ENCODE measurements around the gene FREM2. TPM values are rescaled to one million over a fixed set of nuclear protein-coding genes. Genes with fewer than 3 reads are reported as not detected.

The FREM2 gene
- total RNA-seq, 2 donors from 2014 or later, result 0.27 to 0.98 TPM

DNA sequence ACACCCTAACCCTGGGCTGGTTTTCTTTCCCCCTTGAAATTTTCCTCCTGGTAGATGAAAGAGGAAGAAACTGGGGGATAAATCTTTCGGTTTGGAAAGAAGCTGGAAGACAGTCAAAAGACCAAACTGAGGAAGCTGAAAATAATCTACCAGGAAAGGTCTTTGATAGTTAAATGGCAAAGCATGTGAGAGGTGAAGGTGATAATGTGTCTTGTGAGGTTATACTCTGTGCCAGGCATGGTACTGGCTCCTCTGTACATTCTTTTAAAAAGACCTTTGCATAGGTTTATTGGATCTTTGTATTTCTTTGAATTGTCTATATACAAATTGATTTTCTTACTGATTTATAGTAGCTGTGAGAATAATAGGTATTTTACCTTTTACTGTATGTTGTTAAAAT, 98.6 kb downstream of the FREM2 start:
- DNase-seq, result no peak

DNA sequence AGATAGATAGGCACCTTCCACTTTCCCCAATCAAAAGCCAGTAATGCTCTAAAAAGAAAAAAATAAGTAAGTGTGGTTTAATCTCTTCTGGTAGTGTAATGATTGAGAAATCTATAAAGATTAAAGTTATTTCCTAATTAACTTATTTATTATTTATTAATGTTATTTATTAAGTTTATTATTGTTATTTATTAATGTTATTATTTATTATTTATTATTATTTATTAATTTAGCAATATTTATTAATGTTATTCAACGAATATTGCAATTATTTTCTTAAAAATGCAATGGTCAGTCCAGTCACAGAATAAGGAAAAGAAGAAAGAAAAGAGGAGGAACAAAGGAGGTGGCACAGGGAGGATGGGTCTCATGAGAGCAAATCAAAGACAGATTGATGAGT, 100.7 kb downstream of the FREM2 start:
- no peak for ATAC-seq
- DNase-seq, result no peak
- intact Hi-C loops (cut with DNase I, micrococcal nuclease), result no loop called here

More for the DNA sequence above, 98.6 kb downstream of the FREM2 start:
- intact Hi-C loops (cut with DNase I, micrococcal nuclease), result no loop called here
- ATAC-seq, result peak; percentile 50

DNA sequence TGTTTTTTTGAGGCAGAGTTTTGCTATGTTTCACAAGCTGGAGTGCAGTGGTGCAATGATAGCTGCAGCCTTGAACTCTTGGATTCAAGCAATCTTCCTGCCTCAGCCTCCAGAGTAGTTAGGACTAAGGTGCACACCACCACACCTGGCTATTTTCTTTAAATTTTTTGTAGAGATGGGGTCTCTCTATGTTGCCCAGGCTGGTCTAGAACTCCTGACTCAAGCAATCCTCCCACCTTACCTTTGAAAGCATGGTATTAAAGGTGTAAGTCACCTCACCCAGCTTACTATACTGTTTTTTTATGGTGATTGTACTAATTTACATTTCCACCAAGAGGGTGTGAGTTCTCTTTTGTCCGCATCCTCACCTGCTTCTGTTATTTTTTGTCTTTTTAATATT, 110.0 kb downstream of the FREM2 start:
- ATAC-seq (no peak), DNase-seq (no peak)
- intact Hi-C loops (cut with DNase I, micrococcal nuclease), result no loop called here

DNA sequence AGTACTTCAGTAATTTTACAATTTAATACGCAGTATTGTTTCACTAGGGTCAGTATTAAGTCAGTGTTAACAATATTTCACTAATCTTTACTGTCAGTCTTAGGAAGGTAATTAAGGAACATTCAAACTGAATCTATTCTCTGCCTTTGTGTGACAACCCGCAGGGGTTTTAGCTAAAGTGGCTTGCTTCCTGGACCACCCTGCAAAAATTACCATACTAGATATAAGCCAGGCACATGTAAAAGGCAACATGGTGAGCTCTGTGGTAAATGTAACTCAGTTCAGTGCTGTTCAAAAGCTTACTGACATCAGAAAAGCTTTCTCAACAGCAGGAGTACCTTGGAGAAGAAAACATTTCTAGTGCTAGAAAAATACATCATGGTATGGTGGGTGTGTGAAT, 116.7 kb downstream of the FREM2 start:
- DNase-seq (no peak), ATAC-seq (no peak)
- intact Hi-C loops (cut with DNase I, micrococcal nuclease), result no loop called here

DNA sequence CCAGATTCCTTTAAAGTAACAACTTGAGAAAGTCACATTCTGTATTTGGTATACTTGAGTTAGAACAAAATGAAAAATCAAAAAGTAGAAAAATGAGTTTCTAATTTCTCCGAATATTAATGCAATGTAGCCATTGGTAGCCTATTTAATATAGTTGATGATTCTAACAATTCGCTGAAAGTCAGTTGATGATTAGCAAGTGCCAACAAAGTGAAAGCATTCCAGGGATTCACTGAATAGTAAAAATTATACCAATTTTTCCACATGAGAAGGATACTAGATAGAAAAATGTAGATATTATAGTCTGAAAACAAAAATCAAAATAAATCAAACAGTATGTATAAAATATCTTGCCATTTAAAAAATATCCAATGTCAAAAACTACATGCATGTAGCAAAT, 117.2 kb downstream of the FREM2 start:
- intact Hi-C loops (cut with DNase I, micrococcal nuclease), result no loop called here
- ATAC-seq, result no peak
- no peak for DNase-seq

DNA sequence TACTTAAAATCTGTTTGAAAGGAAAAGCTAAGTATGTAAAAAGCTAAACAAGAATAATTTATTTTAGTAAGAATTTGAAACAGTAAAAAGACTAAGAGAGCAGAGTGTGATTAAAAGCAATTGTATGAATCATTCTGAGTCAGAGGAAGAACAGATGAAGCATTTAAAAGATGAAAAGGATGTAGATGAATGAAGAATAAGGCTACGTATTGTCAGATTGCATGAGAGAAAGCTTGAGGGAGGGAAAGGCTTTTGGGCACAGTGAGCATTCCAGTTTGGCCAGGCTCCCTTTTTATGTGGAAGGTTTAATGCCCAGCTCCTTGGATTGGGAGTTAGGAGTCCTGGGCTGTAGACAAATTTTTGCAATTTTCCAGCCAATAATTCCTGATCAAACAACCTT, 117.7 kb downstream of the FREM2 start:
- DNase-seq (no peak), ATAC-seq (no peak)
- intact Hi-C loops (cut with DNase I, micrococcal nuclease), result no loop called here

DNA sequence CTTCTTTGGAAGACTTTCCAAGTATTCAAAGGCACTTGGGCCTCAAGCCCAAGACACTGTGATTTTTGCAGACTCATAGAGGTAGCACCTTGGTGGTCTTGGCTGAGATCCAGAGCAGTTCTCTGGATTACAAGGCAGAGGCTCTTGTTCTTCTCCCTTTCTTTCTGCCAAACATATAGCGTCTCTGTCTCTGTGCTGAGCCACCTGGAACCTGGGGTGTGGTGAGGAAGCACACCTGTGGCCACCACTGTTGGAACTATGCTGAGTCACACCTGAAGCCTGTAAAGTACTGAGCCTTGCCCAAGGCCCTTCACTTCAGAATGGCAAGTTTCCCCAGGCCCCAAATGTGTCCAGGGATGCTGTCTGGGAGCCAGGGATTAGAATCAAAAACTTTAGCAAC, 127.5 kb downstream of the FREM2 start:
- ATAC-seq (peak; percentile 92), DNase-seq (peak; percentile 13 to 26)
- intact Hi-C loops (cut with DNase I, micrococcal nuclease), result no loop called here

DNA sequence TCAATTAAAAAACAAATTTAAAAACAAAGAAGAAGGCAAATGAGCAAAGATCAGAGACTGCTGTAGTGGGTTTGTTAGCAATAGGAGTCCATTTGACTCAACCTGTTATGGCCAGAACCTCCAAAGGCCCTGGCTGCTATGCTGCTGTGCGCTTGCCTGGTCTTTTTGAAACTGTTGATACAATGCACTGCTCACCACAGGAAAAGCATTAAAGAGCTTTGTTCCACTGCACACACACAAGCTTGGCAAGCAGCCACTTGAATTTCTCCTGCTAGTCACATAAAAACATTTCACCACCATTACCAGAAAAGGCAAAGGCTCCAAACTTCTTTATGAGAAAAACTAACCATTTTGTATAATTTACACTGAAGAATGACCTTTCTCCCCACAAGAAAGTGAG, 132.2 kb downstream of the FREM2 start:
- no peak for ATAC-seq
- intact Hi-C loops (cut with DNase I, micrococcal nuclease), result no loop called here
- peak in 1 of 2 donors; percentile 12 for DNase-seq

DNA sequence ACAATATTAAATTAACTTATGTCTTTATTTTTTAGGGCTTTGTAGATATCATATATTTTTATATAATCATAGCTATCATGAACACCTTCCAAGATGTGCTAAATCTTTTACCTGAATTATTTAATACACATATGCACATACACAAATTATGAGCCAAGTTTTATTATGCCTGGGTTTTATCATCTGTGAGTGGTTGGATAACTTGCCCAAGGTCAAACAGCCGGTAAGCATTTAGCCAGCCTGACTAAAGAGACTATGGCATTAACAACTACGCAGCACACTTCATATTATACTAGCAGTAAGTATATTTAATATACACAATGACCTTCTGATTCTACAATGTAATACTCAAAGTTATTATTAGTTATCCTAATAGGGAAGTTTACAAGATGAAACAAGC, 132.7 kb downstream of the FREM2 start:
- DNase-seq (no peak), ATAC-seq (no peak)
- intact Hi-C loops (cut with DNase I, micrococcal nuclease), result no loop called here

DNA sequence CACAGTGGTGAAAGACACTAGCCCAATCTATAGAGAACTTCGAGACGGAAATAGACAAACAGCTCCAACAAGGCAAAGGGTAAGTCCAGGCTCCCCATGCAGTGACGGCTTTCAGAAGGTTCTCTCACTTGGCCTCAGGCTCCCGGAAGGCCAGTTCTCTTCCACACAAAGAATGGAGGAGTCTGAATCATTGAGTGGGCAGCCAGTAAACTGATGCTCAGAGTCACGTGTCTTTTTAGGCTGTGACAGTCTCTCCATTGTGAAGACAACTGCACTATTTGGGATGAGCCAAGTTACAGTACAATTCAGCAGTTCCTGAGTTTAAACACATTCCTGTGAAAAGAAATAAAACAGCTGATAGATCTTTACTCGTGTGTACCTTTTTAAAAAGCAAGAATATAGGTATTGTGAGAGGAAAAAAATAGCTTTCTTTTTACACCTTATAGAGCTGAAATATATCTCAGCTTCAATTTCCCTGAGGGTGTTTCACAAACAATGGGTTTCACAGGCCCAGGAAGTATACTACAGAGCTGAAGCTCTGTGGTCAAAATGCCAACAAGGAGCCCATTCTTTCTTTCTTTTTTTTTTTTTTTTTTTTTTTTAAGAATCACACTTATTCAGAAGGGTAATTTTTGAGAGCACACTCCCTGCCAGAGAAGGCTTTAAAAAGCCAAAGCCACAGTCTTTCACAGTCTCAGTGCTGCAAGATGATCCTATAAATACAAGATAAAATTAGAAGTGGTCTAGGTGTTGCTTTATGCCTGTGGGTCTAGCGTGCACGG, 135.1 kb downstream of the FREM2 start:
- ATAC-seq (no peak), DNase-seq (no peak)
- intact Hi-C loops (cut with DNase I, micrococcal nuclease), result no loop called here

DNA sequence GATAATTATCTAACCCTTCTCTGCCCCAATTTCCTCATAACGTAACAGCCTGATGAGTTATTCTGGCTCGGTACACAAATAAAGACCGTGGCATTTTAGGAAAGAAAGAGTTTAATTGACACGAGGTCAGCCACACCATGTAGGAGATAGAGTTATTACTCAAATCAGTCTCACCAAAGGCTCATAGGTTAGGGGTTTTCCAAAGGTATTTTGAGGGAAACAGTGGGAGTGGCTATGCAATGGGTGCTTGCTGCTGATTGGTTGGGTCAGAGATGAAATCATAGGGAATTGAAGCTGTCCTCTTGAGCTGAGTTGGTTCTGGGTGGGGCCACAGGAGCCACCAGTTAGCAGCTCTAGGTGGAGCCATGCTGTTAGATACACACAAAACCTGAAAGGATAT, 137.5 kb downstream of the FREM2 start:
- ATAC-seq, result no peak
- no peak for DNase-seq
- intact Hi-C loops (cut with DNase I, micrococcal nuclease), result no loop called here

DNA sequence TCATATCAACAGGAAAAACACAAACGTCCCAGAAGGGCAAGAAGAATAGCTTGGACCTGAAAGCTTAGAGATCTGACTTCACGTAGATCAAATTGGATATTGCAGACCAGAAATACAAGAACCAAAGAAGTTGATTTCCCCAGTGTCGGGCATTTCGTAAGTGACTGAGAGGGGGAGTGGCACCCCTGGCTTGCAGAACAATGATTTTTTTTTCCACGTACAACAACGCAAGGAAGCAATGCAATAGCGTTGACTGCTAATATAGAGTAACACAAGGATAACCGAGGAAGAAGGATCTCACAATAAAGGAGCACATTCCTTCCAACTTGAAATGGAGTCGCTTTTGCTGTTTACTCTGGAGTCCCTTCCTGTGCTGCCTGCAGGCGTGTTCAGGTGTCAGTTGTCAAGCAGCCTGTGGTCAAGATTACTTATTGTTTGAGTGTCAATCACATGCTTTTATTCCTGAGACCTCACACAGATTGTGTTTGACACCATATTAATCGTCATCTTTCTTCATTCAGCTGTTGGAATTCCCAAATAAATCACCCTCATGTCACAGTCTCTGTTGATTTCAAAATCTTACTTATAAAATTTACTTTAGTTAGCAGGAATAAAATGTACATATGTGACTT, 139.4 kb downstream of the FREM2 start:
- ATAC-seq, result no peak
- intact Hi-C loops (cut with DNase I, micrococcal nuclease), result no loop called here
- no peak for DNase-seq

DNA sequence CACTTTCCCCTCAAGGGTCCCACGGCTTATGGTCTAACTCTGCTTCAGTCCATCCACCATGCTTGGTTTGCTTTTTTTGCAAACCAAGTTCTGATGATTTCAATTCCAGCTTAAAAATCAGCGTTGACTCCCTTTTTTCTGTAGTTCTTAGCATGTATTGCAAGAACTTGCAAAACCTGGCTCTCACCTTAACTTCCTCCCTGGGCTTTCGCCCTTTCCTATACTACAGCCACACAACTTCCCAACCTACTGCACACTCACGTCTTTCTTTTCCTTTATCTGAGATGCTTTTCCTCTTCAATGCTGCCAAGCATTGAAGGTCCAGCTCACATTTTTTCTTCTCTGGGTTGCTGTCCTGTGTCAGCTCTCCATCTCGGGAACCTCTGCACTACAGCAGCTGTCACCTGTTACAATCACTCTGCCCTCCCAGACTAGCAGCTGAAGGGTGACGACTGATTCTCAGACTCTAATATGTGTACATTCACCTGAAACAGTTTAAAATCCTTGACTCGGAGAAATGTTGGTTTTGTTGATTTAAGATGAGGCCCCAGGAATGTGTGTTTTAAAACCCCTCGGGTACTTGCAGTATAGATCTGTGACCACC, 143.7 kb downstream of the FREM2 start:
- intact Hi-C loops (cut with DNase I, micrococcal nuclease), result no loop called here
- DNase-seq, result no peak
- ATAC-seq, result no peak

DNA sequence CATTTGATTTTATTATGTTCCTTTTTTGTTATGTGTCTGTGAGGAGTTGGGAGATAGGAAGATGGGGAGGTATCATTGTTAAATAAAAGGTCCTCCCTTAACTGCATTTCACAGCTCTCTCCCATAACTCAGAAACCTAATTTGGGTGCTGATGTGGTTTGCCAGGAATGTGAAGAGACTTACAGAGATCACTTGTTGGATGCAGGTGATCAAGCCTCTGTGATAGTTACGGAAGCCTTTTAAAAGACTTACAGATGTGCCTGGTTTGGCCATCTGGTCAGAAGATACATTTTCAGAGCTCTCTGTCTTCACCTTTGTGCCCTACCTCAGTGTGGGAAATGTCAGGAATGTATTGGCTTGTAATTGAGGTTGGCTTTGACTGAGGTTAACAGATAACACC, 157.7 kb downstream of the FREM2 start:
- ATAC-seq, result no peak
- no peak for DNase-seq
- intact Hi-C loops (cut with DNase I, micrococcal nuclease), result no loop called here

DNA sequence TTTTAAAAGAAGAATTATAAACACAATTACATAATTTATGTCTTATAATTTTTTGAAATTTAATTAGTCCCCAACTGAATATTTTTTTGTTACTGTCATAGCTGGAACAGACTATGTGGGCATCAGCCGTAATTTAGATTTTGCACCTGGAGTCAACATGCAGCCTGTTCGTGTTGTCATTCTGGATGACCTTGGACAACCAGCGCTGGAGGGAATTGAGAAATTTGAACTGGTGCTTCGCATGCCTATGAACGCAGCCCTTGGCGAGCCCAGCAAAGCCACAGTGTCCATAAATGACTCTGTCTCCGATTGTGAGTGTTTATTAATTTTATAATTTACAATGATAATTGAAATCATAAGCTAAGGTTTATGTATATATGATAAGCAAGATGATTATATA, 161.5 kb downstream of the FREM2 start:
- ATAC-seq, result no peak

DNA sequence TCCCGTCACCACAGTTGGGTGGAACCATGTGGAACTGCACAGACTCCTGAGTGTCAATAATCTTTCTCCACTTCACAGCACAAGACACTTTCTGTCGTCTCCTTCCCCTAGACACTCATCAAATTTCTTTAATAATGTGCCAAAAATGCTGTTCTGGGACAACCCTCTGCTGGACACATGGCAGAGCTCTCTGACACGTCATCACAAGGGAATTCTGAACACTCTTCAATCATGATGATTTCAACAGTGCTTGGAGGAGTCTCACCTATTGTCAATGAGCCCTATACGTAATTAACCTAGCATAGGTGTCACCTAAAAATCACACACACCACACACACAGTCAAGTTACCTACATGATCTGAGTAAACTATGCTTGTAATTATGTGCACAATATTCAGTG, 162.4 kb downstream of the FREM2 start:
- DNase-seq (no peak), ATAC-seq (no peak)
- intact Hi-C loops (cut with DNase I, micrococcal nuclease), result no loop called here

More for the DNA sequence above, 161.5 kb downstream of the FREM2 start:
- no peak for DNase-seq
- intact Hi-C loops (cut with DNase I, micrococcal nuclease), result no loop called here

DNA sequence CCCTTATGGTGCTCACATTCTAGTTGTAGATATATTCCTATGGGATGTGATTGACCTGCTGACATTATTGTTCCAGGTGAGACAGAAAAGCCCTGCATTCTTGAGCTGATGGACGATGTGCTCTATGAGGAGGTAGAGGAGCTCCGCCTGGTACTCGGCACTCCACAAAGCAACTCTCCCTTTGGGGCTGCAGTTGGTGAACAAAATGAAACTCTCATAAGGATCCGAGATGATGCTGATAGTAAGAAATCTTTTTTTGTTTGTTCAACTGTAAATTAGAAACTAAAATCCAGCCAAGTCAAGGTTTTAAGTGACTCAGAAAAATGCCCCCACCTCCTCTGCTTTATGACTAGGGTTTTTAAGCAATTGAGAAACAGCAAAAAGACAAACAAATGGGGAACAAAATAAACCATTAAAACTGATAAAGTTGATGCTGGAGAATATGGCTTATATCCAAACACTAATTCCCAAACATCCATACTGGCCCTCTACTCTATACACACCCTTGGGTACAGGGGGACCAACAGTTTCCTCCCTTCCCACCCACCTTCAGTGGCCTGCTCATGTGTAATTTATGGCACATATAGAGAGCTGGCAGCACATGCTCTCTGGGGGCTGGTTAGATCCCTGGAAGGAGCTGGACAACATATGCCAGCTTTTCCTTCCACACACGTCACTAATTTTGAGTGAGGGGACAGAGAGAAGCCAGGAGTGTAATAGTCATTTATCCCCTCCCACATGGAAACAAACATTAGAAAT, 164.2 kb downstream of the FREM2 start:
- intact Hi-C loops (cut with DNase I, micrococcal nuclease), result no loop called here
- no peak for ATAC-seq
- DNase-seq, result no peak

DNA sequence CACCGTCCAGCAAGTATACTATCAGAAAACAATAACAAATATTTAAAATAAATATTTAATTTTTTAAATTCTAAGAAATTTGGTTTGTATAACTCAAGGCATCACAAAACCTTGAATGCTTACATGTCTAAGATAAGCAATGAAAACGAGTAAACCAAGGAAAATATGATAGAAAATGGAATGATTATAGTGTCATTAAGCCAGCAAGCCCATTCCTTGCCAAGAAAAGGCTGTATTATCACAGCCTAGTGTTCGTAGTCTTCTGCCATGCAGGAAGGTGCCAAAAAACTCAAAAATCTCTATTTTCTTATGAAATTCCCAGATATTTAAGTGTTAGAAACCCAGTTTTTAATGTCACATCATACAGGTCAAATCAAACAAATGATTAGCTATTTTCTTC, 167.3 kb downstream of the FREM2 start:
- intact Hi-C loops (cut with DNase I, micrococcal nuclease), result no loop called here
- DNase-seq (no peak), ATAC-seq (no peak)

DNA sequence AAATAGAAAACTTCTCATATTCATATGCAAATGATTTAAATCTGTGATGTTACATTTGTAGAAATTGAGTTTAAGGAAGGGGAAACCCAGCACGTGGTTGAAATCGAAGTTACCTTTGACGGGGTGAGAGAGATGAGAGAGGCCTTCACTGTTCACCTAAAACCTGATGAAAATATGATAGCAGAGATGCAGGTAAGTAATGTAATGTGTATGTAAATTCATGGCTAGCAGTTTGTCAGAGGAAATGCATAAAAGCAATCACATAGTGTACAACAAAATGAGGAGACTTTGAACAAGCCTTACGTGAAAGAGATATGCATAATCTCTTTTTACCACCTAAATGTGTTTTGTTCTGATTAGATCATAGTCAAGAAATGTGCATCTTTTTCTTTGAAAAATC, 169.2 kb downstream of the FREM2 start:
- ATAC-seq (no peak), DNase-seq (no peak)
- intact Hi-C loops (cut with DNase I, micrococcal nuclease), result no loop called here

DNA sequence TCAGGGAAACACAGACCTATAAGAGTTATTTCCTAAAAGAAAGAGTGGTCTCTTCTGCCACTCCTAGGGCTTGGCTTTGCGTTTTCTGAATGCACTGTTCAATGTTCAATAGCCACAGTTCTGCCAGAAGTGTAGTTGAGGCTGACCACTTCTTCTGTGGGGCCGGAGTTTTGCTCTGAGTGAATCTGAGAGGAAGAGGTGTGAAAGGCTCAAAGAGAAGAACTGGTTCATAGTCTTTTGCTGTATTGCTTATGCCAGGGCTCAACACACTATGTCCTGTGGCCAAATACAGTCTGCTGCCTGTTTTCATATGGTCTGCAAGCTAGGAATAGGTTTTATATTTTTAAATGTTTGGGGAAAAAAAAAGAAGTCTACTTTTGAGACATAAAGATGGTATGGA, 175.6 kb downstream of the FREM2 start:
- DNase-seq (no peak), ATAC-seq (no peak)
- intact Hi-C loops (cut with DNase I, micrococcal nuclease), result no loop called here
